HEK293 (cell line): Measurements from ENCODE around the gene ZNF629.

ENCODE experiments used
- ELK4 ChIP-seq: IDR thresholded peaks from 2 replicates; pipeline ENCODE4 v1.6.1; 2011; ENCODE audit warnings: mild to moderate bottlenecking, low read depth, low read length, borderline replicate concordance
- FEZF1 ChIP-seq: fragments of 450-650 bp; formaldehyde crosslinking; IDR thresholded peaks from 2 replicates; pipeline ENCODE4 v1.5.1; 2016; ENCODE audit warnings: missing biosample characterization, missing genetic modification characterization
- GLI2 ChIP-seq: fragments of 450-650 bp; formaldehyde crosslinking; IDR thresholded peaks from 2 replicates; pipeline ENCODE4; 2017; ENCODE audit warnings: missing biosample characterization, missing genetic modification characterization, low read depth, borderline replicate concordance
- GLIS1 ChIP-seq: fragments of 450-650 bp; formaldehyde crosslinking; IDR thresholded peaks from 2 replicates; pipeline ENCODE4 v1.5.1; 2016; ENCODE audit warnings: missing biosample characterization, missing genetic modification characterization
- KLF16 ChIP-seq: fragments of 450-650 bp; formaldehyde crosslinking; IDR thresholded peaks from 2 replicates; pipeline ENCODE4 v1.5.1; 2017; ENCODE audit warnings: missing biosample characterization, missing genetic modification characterization
- KLF7 ChIP-seq: fragments of 450-650 bp; formaldehyde crosslinking; IDR thresholded peaks from 2 replicates; pipeline ENCODE4 v1.5.1; 2016; ENCODE audit warnings: missing biosample characterization, missing genetic modification characterization, borderline replicate concordance
- MZF1 ChIP-seq: fragments of 450-650 bp; formaldehyde crosslinking; IDR thresholded peaks from 2 replicates; pipeline ENCODE4 v1.5.1; 2017; ENCODE audit warnings: missing biosample characterization, missing genetic modification characterization, borderline replicate concordance
- PATZ1 ChIP-seq: fragments of 450-650 bp; formaldehyde crosslinking; IDR thresholded peaks from 2 replicates; pipeline ENCODE4 v1.5.1; 2016; ENCODE audit warnings: missing biosample characterization, missing genetic modification characterization
- RBAK ChIP-seq: fragments of 450-650 bp; formaldehyde crosslinking; IDR thresholded peaks from 2 replicates; pipeline ENCODE4 v1.5.1; 2016; ENCODE audit warnings: missing biosample characterization, missing genetic modification characterization
- SETDB1 ChIP-seq: IDR thresholded peaks from one replicate; pipeline ENCODE4 v1.6.1; 2017; ENCODE audit warnings: mild to moderate bottlenecking, low read length, moderate library complexity, mixed read lengths; ENCODE audit not compliant: insufficient read length
- ZBTB44 ChIP-seq: fragments of 450-650 bp; IDR thresholded peaks from 2 replicates; pipeline ENCODE4 v1.5.1; 2018; ENCODE audit warnings: missing biosample characterization, mild to moderate bottlenecking, missing genetic modification characterization
- ZIC2 ChIP-seq: fragments of 450-650 bp; formaldehyde crosslinking; IDR thresholded peaks from 2 replicates; pipeline ENCODE4 v1.5.1; 2016; ENCODE audit warnings: missing biosample characterization, missing genetic modification characterization
- ZNF112 ChIP-seq: fragments of 450-650 bp; formaldehyde crosslinking; IDR thresholded peaks from 2 replicates; pipeline ENCODE4 v1.5.0; 2017; ENCODE audit warnings: missing biosample characterization, missing genetic modification characterization
- ZNF133 ChIP-seq: fragments of 450-650 bp; formaldehyde crosslinking; IDR thresholded peaks from 2 replicates; pipeline ENCODE4 v1.5.1; 2016; ENCODE audit warnings: missing biosample characterization, missing genetic modification characterization
- ZNF138 ChIP-seq: fragments of 450-650 bp; formaldehyde crosslinking; IDR thresholded peaks from 2 replicates; pipeline ENCODE4 v1.5.1; 2016; ENCODE audit warnings: missing biosample characterization, missing genetic modification characterization, borderline replicate concordance
- ZNF146 ChIP-seq: fragments of 450-650 bp; formaldehyde crosslinking; IDR thresholded peaks from 2 replicates; pipeline ENCODE4 v1.5.1; 2016; ENCODE audit warnings: missing biosample characterization, missing genetic modification characterization
- ZNF169 ChIP-seq: fragments of 450-650 bp; formaldehyde crosslinking; IDR thresholded peaks from 2 replicates; pipeline ENCODE4 v1.5.1; 2016; ENCODE audit warnings: missing biosample characterization, missing genetic modification characterization
- ZNF184 ChIP-seq: fragments of 450-650 bp; IDR thresholded peaks from 2 replicates; pipeline ENCODE4 v1.5.1; 2018; ENCODE audit warnings: missing biosample characterization, mild to moderate bottlenecking, missing genetic modification characterization
- ZNF324 ChIP-seq: fragments of 450-650 bp; formaldehyde crosslinking; IDR thresholded peaks from 2 replicates; pipeline ENCODE4 v1.5.1; 2016; ENCODE audit warnings: missing biosample characterization, missing genetic modification characterization
- ZNF37A ChIP-seq: fragments of 450-650 bp; IDR thresholded peaks from 2 replicates; pipeline ENCODE4 v1.5.1; 2018; ENCODE audit warnings: missing biosample characterization, missing genetic modification characterization
- ZNF398 ChIP-seq: fragments of 450-650 bp; formaldehyde crosslinking; IDR thresholded peaks from 2 replicates; pipeline ENCODE4 v1.5.1; 2017; ENCODE audit warnings: missing biosample characterization, missing genetic modification characterization
- ZNF488 ChIP-seq: fragments of 450-650 bp; formaldehyde crosslinking; IDR thresholded peaks from 2 replicates; pipeline ENCODE4 v1.5.1; 2016; ENCODE audit warnings: missing biosample characterization, missing genetic modification characterization
- ZNF544 ChIP-seq: fragments of 450-650 bp; formaldehyde crosslinking; IDR thresholded peaks from 2 replicates; pipeline ENCODE4 v1.5.0; 2017; ENCODE audit warnings: missing biosample characterization, missing genetic modification characterization
- ZNF621 ChIP-seq: fragments of 450-650 bp; formaldehyde crosslinking; IDR thresholded peaks from 2 replicates; pipeline ENCODE4 v1.5.1; 2017; ENCODE audit warnings: missing biosample characterization, missing genetic modification characterization
- ZNF623 ChIP-seq: fragments of 450-650 bp; formaldehyde crosslinking; IDR thresholded peaks from 2 replicates; pipeline ENCODE4 v1.5.1; 2016; ENCODE audit warnings: missing biosample characterization, missing genetic modification characterization
- ZNF654 ChIP-seq: fragments of 450-650 bp; formaldehyde crosslinking; IDR thresholded peaks from 2 replicates; pipeline ENCODE4 v1.5.1; 2016; ENCODE audit warnings: low read depth, missing biosample characterization, missing genetic modification characterization
- ZNF692 ChIP-seq: fragments of 450-650 bp; formaldehyde crosslinking; IDR thresholded peaks from 2 replicates; pipeline ENCODE4 v1.5.1; 2016; ENCODE audit warnings: missing biosample characterization, missing genetic modification characterization
- ZNF785 ChIP-seq: fragments of 450-650 bp; formaldehyde crosslinking; IDR thresholded peaks from 2 replicates; pipeline ENCODE4 v1.5.1; 2016; ENCODE audit warnings: missing biosample characterization, missing genetic modification characterization
- ZNF830 ChIP-seq: fragments of 450-650 bp; IDR thresholded peaks from 2 replicates; pipeline ENCODE4 v1.5.0; 2018; ENCODE audit warnings: missing biosample characterization, missing genetic modification characterization, low read depth, mild to moderate bottlenecking, moderate library complexity
- ZXDB ChIP-seq: fragments of 450-650 bp; formaldehyde crosslinking; IDR thresholded peaks from 2 replicates; pipeline ENCODE4 v1.5.1; 2016; ENCODE audit warnings: missing biosample characterization, missing genetic modification characterization

Gene ZNF629

GRCh38 chr16:30786936-30787612 is at the start of gene ZNF629 (continued):
- TF ChIP-seq ZNF544 (tag by site-specific recombination) (no peak), ZXDB (tag by site-specific recombination) (peak; percentile 99), ZNF324 (tag by site-specific recombination) (peak; percentile 86), ZNF146 (peak; percentile 44; the same call in 1 of the 2 replicates), ZNF133 (tag by site-specific recombination) (no peak), FEZF1 (no peak), ZNF138 (tag by site-specific recombination) (no peak), ZNF169 (tag by site-specific recombination) (no peak), GLI2 (tag by site-specific recombination) (no peak), RBAK (tag by site-specific recombination) (no peak), ZNF184 (0 out of 2 replicates have a peak, but pooled peaks have one; percentile 30), ZNF112 (no peak), ZNF37A (tag by site-specific recombination) (no peak), ZIC2 (tag by site-specific recombination) (peak; percentile 38), KLF16 (tag by site-specific recombination) (peak; percentile 57; the same call in 1 of the 2 replicates), PATZ1 (tag by site-specific recombination) (peak; percentile 66; the same call in 1 of the 2 replicates), ZNF621 (tag by site-specific recombination) (no peak), ZNF654 (tag by site-specific recombination) (no peak), MZF1 (tag by site-specific recombination) (no peak), ZNF398 (tag by site-specific recombination) (peak; percentile 84), ZNF692 (peak; percentile 85), ZNF488 (tag by site-specific recombination) (no peak), KLF7 (tag by site-specific recombination) (peak; percentile 88), GLIS1 (tag by site-specific recombination) (peak; percentile 11), ZBTB44 (tag by site-specific recombination) (no peak), ZNF830 (no peak), ELK4 (no peak; the same call in 1 of the 2 replicates), ZNF785 (tag by site-specific recombination) (no peak; the same call in 1 of the 2 replicates), ZNF623 (0 out of 2 replicates have a peak, but pooled peaks have one; percentile 18), SETDB1 (no peak)
